ENCODE data around the gene PID1. TPM values are rescaled to one million over a fixed set of nuclear protein-coding genes. Genes with fewer than 3 reads are reported as not detected.

Gene PID1
- total RNA-seq, 4 donors from 2014 or later = 9.5 to 28.5 (median 21.2) TPM

- H3K4me3 ChIP-seq (ENCODE audit: low read depth, poor library complexity, severe bottlenecking) = no peak overlapping the region
- DNase-seq (ENCODE audit: low spot score in 2 of 2) = no peak
- intact Hi-C loops (cut with DNase I; ENCODE audit: low total_unique reads) = no loop called here
- 65 to 91% methylated on average over 4 of the region's 4 CpGs for WGBS, 2 donors
- TF ChIP-seq POLR2A (IDR thresholded peaks at IDR 0.05) (no peak), CTCF (IDR thresholded peaks at IDR 0.05) (no peak)
Measured at GRCh38 chr2:229230911-229231310, 40.2 kb downstream of the PID1 start.

- DNase-seq (ENCODE audit: low spot score in 2 of 2) = no peak
- intact Hi-C loops (cut with DNase I; ENCODE audit: low total_unique reads) = no loop called here
- WGBS, 2 donors = 80 to 91% methylated on average over 2 of the region's 2 CpGs
Measured at GRCh38 chr2:229230256-229230655, 40.8 kb downstream of the PID1 start.

GRCh38 chr2:229226382-229226781 lies 44.7 kb downstream of the PID1 start:
- TF ChIP-seq CTCF (IDR thresholded peaks at IDR 0.05) (no peak), POLR2A (IDR thresholded peaks at IDR 0.05) (no peak)
- DNase-seq (ENCODE audit: low spot score in 2 of 2) = peak in 1 of 2 donors; percentile 42
- H3K4me3 ChIP-seq (ENCODE audit: low read depth, poor library complexity, severe bottlenecking) = no peak overlapping the region
- WGBS, 2 donors = 68 to 74% methylated on average over 2 of the region's 2 CpGs
- intact Hi-C loops (cut with DNase I; ENCODE audit: low total_unique reads) = no loop called here

More at GRCh38 chr2:229230256-229230655, 40.8 kb downstream of the PID1 start:
- H3K4me3 ChIP-seq (ENCODE audit: low read depth, poor library complexity, severe bottlenecking) = no peak overlapping the region
- TF ChIP-seq POLR2A (IDR thresholded peaks at IDR 0.05) (no peak), CTCF (IDR thresholded peaks at IDR 0.05) (no peak)

- no peak for DNase-seq (ENCODE audit: low spot score in 2 of 2)
- intact Hi-C loops (cut with DNase I; ENCODE audit: low total_unique reads) = no loop called here
- 90 to 97% methylated on average over 1 of the region's 1 CpG for WGBS, 2 donors
- TF ChIP-seq CTCF (IDR thresholded peaks at IDR 0.05) (no peak), POLR2A (IDR thresholded peaks at IDR 0.05) (no peak)
- no peak overlapping the region for H3K4me3 ChIP-seq (ENCODE audit: low read depth, poor library complexity, severe bottlenecking)
Measured at GRCh38 chr2:229223107-229223506, 48.0 kb downstream of the PID1 start.

GRCh38 chr2:229221641-229222040 lies 49.4 kb downstream of the PID1 start:
- no peak for DNase-seq (ENCODE audit: low spot score in 2 of 2)
- TF ChIP-seq POLR2A (IDR thresholded peaks at IDR 0.05) (no peak), CTCF (IDR thresholded peaks at IDR 0.05) (no peak)
- H3K4me3 ChIP-seq (ENCODE audit: low read depth, poor library complexity, severe bottlenecking) = no peak overlapping the region
- intact Hi-C loops (cut with DNase I; ENCODE audit: low total_unique reads) = no loop called here
- 87 to 92% methylated on average over 3 of the region's 3 CpGs for WGBS, 2 donors

GRCh38 chr2:229220254-229220653 lies 50.8 kb downstream of the PID1 start:
- no peak for DNase-seq (ENCODE audit: low spot score in 2 of 2)

More at GRCh38 chr2:229220254-229220653, 50.8 kb downstream of the PID1 start:
- H3K4me3 ChIP-seq (ENCODE audit: low read depth, poor library complexity, severe bottlenecking) = no peak overlapping the region
- TF ChIP-seq POLR2A (IDR thresholded peaks at IDR 0.05) (no peak), CTCF (IDR thresholded peaks at IDR 0.05) (no peak)
- intact Hi-C loops (cut with DNase I; ENCODE audit: low total_unique reads) = no loop called here
- WGBS, 2 donors = 73 to 81% methylated on average over 4 of the region's 4 CpGs

Data from lower leg skin (tissue), 4 donors.